Keratinocyte (primary cell): ENCODE measurements around the gene SLC25A21. TPM values are rescaled to one million over a fixed set of nuclear protein-coding genes. Genes with fewer than 3 reads are reported as not detected.

Experiments
- DNase-seq: peaks from one replicate; pipeline ENCODE4 v3.0.0-alpha.2; 2011; ENCODE audit warnings: low read depth, missing footprints, low spot score
- FAIRE-seq: peaks from 2 replicates; lab custom pipeline; 2011; peaks lifted over from hg19 to GRCh38; lab: Jason Lieb, UNC
- H2AFZ ChIP-seq: 2 replicates; pipeline ENCODE4 v1.6.0; 2012; ENCODE audit warnings: low read length, control low read depth, inconsistent platforms; ENCODE audit not compliant: control insufficient read depth
- H3K27ac ChIP-seq: 2 replicates; pipeline ENCODE4 v1.5.1; 2011; ENCODE audit warnings: low read length; ENCODE audit not compliant: control insufficient read depth, insufficient read depth
- H3K27me3 ChIP-seq: 3 replicates; pipeline ENCODE4 v1.6.0; 2011; ENCODE audit warnings: low read length; ENCODE audit not compliant: control insufficient read depth, insufficient read depth; ENCODE audit errors: extremely low read depth
- H3K36me3 ChIP-seq, 2 experiments: 2 replicates in 1 of 2; 3 replicates in 1 of 2; pipeline ENCODE4 v1.5.1; 2011; ENCODE audit warnings: low read length in 2 of 2, mild to moderate bottlenecking in 1 of 2; ENCODE audit not compliant: control insufficient read depth in 2 of 2, insufficient read depth in 2 of 2; ENCODE audit errors: extremely low read depth in 1 of 2
- H3K4me1 ChIP-seq: 3 replicates; pipeline ENCODE4 v1.5.1; 2011; ENCODE audit warnings: low read length; ENCODE audit not compliant: control insufficient read depth, insufficient read depth; ENCODE audit errors: extremely low read depth
- H3K4me2 ChIP-seq: 3 replicates; pipeline ENCODE4 v1.6.0; 2011; ENCODE audit warnings: low read depth, low read length; ENCODE audit not compliant: control insufficient read depth, insufficient read depth; ENCODE audit errors: extremely low read depth
- H3K4me3 ChIP-seq, 3 experiments: fragments of 200-600 bp in 1 of 3; sonication (generic) in 1 of 3; 2 replicates in 2 of 3; 3 replicates in 1 of 3; pipeline ENCODE4 v1.5.1; 2011 to 2016; ENCODE audit warnings: low read length in 3 of 3, mild to moderate bottlenecking in 3 of 3, control low read depth in 2 of 3, inconsistent platforms in 1 of 3, low read depth in 1 of 3, mixed read lengths in 1 of 3, mixed run types in 1 of 3, moderate library complexity in 1 of 3; ENCODE audit not compliant: control insufficient read depth in 2 of 3, insufficient read depth in 2 of 3; ENCODE audit errors: extremely low read depth in 1 of 3
- H3K79me2 ChIP-seq: 2 replicates; pipeline ENCODE4 v1.6.0; 2012; ENCODE audit warnings: low read length; ENCODE audit not compliant: control insufficient read depth, insufficient read depth
- H3K9ac ChIP-seq: 3 replicates; pipeline ENCODE4 v1.6.0; 2011; ENCODE audit warnings: low read length; ENCODE audit not compliant: control insufficient read depth, insufficient read depth; ENCODE audit errors: extremely low read depth
- H3K9me1 ChIP-seq: 3 replicates; pipeline ENCODE4 v1.6.0; 2011; ENCODE audit warnings: low read length; ENCODE audit not compliant: control insufficient read depth, insufficient read depth; ENCODE audit errors: extremely low read depth
- H3K9me3 ChIP-seq: 2 replicates; pipeline ENCODE4 v1.5.1; 2012; ENCODE audit warnings: low read depth, low read length; ENCODE audit not compliant: control insufficient read depth
- H4K20me1 ChIP-seq: 3 replicates; pipeline ENCODE4 v1.6.0; 2011; ENCODE audit warnings: low read length; ENCODE audit not compliant: control insufficient read depth, insufficient read depth; ENCODE audit errors: extremely low read depth
- CTCF ChIP-seq, 3 experiments: IDR thresholded peaks in 1 of 3; conservative IDR thresholded peaks in 1 of 3; optimal IDR thresholded peaks in 1 of 3; 2 replicates in 2 of 3; 3 replicates in 1 of 3; pipeline versions ENCODE3 to v1.5.1; 2011; ENCODE audit warnings: low read length in 3 of 3, mild to moderate bottlenecking in 3 of 3, moderate library complexity in 2 of 3, control low read depth in 1 of 3, inconsistent platforms in 1 of 3; ENCODE audit not compliant: insufficient read depth in 2 of 3; ENCODE audit errors: extremely low read depth in 1 of 3
- EZH2 ChIP-seq: IDR thresholded peaks from one replicate; pipeline ENCODE4 v1.6.1; 2012; ENCODE audit warnings: inconsistent platforms, mild to moderate bottlenecking, low read length, moderate library complexity
- dilution Hi-C: fragments of 300-500 bp; cut with MboI; formaldehyde crosslinking; loops from one replicate; pipeline ENCODE4 v1.7.0; 2020; ENCODE audit warnings: low sequenced_read_pairs; ENCODE audit not compliant: extremely low pct_ligation_motif_present
- polyA plus RNA-seq, 5 experiments: library from polyadenylated mRNA; depleted of rRNA in 3 of 5; stranded (reverse) in 3 of 5; stranded (forward) in 1 of 5; unstranded in 1 of 5; fragments of >200 nt; gene quantifications; 1 replicate in 1 of 5; 2 replicates in 3 of 5; 3 replicates in 1 of 5; pipeline versions ENCODE4 v1.2.1 to v1.2.3, GENCODE V29; 2011 to 2012; ENCODE audit warnings: missing spikeins in 2 of 5, low read depth in 1 of 5, low replicate concordance in 1 of 5

Gene SLC25A21
- polyA plus RNA-seq, 1 donor (not counting 4 experiments of a cell fraction or from before 2014, with no cell fraction given): 0.66 TPM

GRCh38 chr14:37021390-37021789 is 151.0 kb downstream of the SLC25A21 start:
- Histone ChIP-seq H3K9ac (no peak overlapping the region), H3K9me3 (no peaks in the 10 kb centered on the region), H3K79me2 (no peaks in the 10 kb centered on the region), H3K27ac (no peak overlapping the region), H2AFZ (no peak overlapping the region), H4K20me1 (no peaks in the 10 kb centered on the region), H3K27me3 (no peaks in the 10 kb centered on the region), H3K4me1 (no peaks in the 10 kb centered on the region), H3K36me3 (no peaks in the 10 kb centered on the region), H3K4me2 (no peak overlapping the region), H3K4me3 (no peak overlapping the region), H3K9me1 (no peaks in the 10 kb centered on the region)
- FAIRE-seq (no peak), DNase-seq (no peak)
- TF ChIP-seq EZH2: no peak
- TF ChIP-seq CTCF (optimal IDR thresholded peaks at IDR 0.05 in 1 of 3, IDR thresholded peaks at IDR 0.05 in 1 of 3, conservative IDR thresholded peaks at IDR 0.05 in 1 of 3; ENCODE audit: extremely low read depth in 1 of 3, insufficient read depth in 2 of 3, low read length in 3 of 3): no peak
- dilution Hi-C loops: no loop called here

- FAIRE-seq (no peak), DNase-seq (no peak)
- no peak for TF ChIP-seq CTCF (optimal IDR thresholded peaks at IDR 0.05 in 1 of 3, IDR thresholded peaks at IDR 0.05 in 1 of 3, conservative IDR thresholded peaks at IDR 0.05 in 1 of 3; ENCODE audit: extremely low read depth in 1 of 3, insufficient read depth in 2 of 3, low read length in 3 of 3)
- TF ChIP-seq EZH2: no peak
- dilution Hi-C loops: no loop called here
- Histone ChIP-seq H3K9ac (no peak overlapping the region), H3K27ac (no peak overlapping the region), H3K4me3 (no peak overlapping the region), H3K4me1 (no peaks in the 10 kb centered on the region), H3K9me3 (no peaks in the 10 kb centered on the region), H3K79me2 (no peaks in the 10 kb centered on the region), H3K36me3 (no peaks in the 10 kb centered on the region), H2AFZ (no peak overlapping the region), H3K9me1 (no peaks in the 10 kb centered on the region), H4K20me1 (no peaks in the 10 kb centered on the region), H3K27me3 (no peaks in the 10 kb centered on the region), H3K4me2 (no peak overlapping the region)
These were observed 152.9 kb downstream of the SLC25A21 start for GRCh38 chr14:37019488-37019887.
